DMS 273 (cell line): ENCODE measurements around the gene DPP3.
"Not testable (repeated sequence)": the region's sequence is repeated elsewhere in the genome, so short reads cannot be mapped to it uniquely, and the experiment has no call there.

Experiments
- DNase-seq: peaks from one replicate; lab custom pipeline; 2025; ENCODE audit not compliant: unreplicated experiment; lab: John Stamatoyannopoulos, UW

The DPP3 gene

DNA sequence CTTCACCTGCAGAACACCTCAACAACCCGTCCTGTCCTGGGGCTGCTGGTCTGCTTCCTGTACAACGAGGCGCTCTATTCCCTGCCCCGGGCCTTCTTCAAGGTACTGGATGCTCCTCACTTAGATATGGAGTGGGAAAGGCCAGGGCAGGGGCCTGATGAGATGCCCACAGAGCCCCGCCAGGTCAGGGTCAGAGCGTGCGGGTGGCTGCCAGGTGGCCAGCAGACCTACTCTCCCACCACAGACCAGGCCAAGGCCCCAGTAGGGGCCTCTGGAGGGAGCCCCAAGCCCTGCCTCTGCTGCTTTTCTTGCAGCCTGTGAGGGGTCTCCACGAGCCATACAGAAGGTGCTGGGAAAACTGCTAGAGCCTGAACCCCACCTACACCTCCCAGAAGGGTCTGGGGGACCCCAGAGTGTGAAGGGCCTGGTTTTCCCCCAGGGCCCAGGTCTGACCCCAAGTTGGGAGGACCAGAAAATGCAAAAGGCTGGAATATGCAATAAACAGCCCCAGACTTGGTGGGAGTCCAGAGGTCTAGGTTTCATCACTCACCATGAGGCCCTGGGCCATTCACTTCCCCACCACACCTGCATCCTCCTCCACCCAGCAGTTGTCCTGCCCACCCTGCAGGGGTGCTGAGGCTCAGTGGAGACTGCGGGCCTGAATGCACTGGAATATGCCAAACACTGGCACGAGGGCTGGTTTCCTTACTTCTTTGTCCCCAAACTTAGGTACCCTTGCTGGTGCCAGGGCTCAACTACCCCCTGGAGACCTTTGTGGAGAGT lies 50.9 kb downstream of the DPP3 start:
- no peak for DNase-seq

DNA sequence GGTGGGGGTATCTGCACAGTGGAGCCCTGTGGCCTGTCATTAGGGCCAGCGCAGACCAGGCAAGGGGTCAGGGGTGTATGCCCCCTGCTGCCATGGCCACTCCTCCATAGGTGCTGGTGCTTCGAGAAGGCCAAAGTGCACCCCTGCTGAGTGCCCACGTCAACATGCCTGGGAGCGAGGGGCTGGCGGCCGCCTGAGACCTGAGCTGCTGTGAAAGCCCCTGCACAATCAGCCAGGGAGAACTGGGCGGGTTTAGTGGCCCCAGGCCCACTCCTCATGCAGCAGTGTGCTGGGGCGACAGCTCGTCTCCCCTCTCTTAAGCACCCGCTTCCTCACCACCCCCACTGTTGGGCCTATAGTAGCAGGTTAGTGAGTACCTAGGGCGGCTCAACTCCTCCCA lies 51.6 kb downstream of the DPP3 start:
- DNase-seq = no peak

DNA sequence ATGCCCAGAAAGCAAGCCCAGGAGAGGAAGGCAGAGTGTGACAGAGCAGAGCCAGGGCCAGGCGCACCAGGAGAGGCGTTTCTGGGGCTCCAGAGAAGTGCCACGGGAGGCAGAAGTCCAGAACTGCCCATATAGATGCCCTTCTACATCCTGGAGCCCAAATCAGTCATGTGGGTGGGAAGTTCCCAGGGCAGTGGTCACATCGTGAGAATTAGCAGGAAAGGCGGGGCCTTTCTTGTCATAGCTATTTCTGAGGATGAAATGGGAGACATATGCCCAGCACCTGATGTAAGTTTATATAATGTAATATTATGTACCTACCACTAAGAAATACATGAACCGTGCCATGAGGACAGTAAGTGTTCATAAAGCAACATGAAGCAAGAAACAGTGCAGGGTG lies 52.5 kb downstream of the DPP3 start:
- no peak for DNase-seq

DNA sequence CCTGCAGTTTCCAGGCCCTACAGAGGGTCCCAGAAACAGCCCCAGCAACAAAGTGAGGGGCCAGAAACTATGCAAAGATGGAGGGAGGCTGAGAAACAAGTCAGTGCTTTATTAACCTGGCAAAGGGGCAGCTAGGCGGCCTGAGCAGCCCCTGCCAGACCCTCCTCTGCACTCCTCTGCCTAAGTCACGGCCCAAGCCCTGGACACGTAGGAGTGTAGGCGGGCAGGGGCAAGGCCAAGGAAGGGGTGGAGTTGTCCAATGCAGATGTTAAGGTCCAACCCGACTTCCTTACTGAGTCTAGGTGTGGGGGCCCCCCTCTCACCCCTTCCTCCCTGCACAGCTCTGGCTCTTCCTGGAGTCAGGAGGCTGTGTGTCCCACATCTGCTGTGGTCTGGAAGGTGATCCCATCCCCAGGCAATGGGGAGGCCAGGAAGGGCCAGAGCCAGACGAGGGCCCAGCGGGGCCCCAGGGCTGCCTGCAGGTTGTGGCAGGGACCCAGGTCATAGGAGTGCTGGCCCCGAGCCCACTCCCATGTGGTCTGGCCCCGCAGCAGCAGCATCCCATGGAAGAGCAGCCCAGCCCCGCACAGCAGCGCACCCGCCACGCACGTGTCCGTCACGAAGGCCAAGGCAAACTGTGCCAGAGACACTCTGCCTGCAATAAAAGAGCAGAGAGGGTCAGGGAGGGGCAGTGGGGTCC lies 59.1 kb downstream of the DPP3 start:
- no peak for DNase-seq

- no peak for DNase-seq
Measured at GRCh38 chr11:66539870-66540213, 59.6 kb downstream of the DPP3 start.

DNA sequence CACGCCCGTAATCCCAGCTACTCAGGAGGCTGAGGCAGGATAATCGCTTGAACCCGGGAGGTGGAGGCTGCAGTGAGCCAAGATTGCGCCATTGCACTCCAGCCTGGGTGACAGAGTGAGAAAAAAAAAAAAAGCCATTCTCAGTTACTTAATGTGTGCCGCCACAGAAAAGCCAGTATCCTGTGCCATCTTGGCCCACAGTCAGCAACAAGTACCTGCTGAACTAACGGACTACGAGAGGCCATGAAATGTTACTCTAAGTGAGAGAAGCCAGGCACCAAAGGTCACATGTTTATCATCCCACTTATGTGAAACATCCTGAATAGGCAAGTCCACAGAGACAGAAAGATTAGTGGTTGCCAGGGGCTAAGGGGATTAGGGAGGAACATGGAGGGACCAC lies 60.4 kb downstream of the DPP3 start:
- DNase-seq = not testable (repeated sequence)

DNA sequence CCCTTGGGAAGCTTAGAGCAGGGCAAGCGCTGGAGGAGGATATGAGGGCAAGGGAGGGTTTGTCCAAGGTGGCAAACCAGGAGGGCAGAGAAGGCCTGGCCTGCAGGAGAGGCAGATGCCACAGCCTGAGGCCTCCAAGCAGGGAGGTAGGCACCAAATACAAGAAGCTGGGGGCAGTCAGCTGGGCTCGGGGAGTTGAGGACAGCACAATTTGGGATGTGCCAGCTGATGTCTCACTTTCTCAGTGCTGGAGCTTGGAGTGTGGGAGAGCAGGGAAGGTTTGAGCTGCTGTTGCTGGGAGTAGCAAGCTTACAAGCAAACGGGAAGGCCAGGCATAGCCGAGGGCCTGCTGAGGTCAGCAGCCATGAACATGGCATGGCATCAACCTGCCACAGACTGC lies 61.7 kb downstream of the DPP3 start:
- DNase-seq = no peak

GRCh38 chr11:66542362-66542761 lies 62.1 kb downstream of the DPP3 start:
- DNase-seq = no peak

GRCh38 chr11:66543263-66544107 lies 63.3 kb downstream of the DPP3 start:
- DNase-seq = no peak

DNA sequence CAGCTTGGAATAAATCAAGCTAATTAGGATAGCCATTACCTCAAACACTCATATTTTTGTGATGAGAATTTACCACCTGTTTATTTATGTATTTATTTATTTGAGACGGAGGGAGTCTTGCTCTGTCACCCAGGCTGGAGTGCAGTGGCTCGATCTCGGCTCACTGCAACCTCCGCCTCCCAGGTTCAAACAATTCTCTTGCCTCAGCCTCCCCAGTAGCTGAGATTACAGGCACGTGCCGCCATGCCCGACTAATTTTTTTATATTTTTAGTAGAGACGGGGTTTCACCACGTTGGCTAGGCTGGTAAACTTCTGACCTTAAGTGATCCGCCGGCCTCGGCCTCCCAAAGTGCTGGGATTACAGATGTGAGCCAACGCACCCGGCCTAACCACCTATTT lies 64.7 kb downstream of the DPP3 start:
- not testable (repeated sequence) for DNase-seq

DNA sequence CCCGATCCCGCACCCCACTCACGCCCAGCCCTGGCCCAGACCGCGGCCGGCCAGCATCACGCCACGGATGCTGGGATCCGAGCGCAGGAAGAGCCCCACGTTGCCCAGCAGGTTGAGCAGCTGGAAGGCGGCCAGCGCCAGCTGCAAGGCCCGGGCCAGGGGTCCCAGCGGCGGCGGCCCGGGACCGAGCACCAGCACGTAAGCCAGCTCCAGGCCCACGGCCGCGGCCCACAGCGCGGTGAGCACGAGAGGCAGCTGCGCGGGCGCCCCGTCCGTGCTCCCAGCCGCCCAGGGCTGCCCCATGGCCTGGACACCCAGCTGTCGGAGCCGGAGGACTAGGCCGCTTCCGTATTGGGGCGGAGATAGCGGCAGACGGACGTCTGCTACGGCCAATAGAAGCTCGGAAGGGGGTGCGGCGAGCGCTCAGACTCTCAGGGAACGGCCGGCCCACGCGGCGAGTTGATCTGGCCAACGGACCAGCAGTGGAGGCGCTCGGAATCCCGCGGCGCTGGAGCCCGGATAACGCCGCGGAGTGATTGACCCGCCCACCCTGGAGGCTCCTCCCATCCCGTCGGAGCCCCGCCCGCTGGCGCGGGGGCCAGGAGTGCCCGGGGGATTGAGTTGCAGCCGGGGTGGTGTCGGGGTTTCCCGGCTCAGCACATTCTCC lies 65.6 kb downstream of the DPP3 start, which contains the start of gene ZDHHC24:
ZDHHC24 (minus strand) TSS at position 348 of the 667 bp plus-strand sequence; CDS start at position 303, 45 bp downstream.
- DNase-seq = peak; percentile 97

DNA sequence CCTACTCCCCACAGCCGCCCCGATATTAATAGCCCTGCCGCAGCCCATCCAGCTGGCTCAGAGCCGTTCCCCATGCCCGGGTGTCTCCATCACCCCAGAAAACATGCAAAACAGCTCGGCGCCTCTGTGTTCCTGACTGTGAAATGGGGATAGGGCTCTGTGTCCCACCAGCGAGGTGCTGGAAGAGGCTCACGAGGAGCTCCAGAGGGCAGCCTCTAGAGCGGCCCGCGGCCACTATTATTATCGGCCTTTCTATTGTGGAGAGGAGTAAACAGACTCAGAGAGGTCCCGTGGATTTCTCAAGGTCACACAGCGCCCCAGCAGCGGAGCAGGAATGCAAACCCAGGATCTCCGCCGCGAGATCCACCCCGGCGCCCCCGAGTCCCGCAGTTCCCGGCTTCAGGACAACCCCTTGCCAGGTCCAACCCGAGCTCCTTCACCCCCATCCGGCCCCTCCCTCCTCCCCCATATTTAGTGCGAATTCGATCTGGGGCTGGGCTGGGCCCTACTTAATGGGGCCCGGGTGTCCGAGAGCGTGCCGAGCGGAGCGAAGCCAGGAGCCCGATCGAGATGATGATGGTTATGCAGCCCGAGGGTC lies 66.2 kb downstream of the DPP3 start, which contains the start of gene ACTN3:
ACTN3 (plus strand) TSS at position 536 of the 598 bp plus-strand sequence; CDS start at position 571, 35 bp downstream.
- DNase-seq = peak; percentile 53

- DNase-seq = peak; percentile 39
Measured at GRCh38 chr11:66546966-66547661, 66.9 kb downstream of the DPP3 start.

DNA sequence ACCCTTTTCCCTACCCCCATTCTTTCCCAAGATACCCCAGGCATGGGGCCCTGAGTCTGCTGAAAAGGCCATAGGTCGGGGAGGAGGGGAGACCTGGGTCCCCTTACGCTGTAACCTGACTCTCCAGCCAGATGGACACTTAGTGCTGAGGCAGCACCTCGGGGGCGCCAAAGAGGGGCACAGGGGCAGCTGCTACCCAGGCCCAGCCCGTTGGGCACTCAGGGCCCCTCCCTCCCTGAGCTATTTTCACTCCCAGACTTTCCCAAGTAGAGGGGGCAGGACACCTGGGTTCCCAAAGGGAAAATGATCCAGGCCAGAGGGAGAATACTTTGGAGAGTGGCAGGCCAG lies 67.4 kb downstream of the DPP3 start:
- peak; percentile 52 for DNase-seq

GRCh38 chr11:66548041-66548440 lies 67.8 kb downstream of the DPP3 start:
- DNase-seq = peak; percentile 33

DNA sequence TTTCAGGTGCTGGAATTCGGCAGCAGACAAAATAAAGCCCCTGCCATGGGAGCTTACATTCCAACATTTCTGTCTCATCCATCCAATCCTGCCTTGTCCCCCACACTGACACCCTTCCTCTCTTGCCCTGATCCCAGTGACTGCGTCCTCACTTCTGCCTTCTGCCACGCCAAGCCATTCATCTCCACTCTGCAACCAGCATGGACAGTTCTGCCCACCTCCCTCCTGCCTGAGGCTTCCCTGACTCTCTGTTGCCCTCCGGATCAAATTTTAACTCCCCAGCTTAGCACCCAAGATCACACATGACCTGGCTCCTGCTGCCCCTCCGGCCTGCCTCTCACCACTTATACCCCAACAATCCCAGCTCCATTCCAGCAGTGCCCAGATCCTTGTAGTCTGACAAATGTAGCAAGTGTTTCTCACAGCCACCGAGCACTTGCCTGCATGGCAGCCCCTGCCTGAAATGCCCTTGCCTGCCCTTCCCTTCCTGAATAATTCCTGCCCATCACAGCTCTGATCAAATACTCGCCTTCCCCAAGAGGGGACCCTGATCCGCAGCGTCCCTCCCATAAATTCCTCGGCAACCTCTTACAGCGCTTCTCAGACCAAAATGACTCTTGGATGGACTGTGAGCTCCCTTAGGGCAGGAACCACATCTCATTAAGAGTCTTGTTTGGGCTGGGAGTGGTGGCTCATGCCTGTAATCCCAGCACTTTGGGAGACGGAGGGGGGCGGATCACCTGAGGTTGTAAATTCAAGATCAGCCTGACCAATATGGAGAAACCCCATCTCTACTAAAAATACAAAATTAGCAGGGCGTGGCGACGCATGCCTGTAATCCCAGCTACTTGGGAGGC lies 68.8 kb downstream of the DPP3 start:
- DNase-seq = no peak

- DNase-seq = no peak
Measured at GRCh38 chr11:66549696-66550095, 69.5 kb downstream of the DPP3 start.

DNA sequence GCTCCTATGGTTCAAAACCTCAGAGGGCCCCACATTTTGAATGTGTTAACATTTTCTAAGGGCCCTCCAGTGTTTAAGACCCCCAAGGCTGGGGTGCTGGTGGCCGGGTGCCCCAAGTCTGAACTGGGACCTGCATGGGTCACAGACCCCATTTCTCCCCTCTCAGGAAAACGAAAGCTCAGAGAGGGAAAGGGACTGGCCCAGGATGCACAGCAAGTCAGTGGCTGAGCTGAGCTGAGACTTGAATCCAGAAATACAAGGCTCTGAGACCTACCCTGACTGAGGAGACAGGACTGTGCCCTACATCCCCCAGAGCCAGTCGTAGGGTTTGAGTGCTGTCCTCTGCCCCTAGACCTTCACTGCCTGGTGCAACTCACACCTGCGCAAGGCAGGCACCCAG lies 70.7 kb downstream of the DPP3 start:
- no peak for DNase-seq

DNA sequence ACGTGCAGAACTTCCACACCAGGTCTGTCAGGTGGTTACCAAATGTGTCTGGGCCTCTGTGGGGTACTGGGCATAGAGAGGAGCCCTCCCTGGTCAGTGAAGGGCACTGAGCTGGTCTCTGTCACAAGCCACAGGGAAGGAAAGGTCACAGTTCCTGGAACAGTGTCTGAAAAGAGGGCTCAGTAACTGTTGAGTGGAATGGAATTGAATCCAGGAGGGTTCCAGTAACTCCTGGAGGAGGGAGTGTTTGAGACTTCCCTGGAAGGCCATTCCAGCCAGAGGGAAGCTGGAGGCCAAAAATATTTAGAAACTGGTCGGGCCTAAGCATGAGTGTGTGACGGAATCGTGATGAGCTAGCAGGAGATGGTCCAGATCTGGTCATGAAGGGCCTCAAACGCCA lies 74.4 kb downstream of the DPP3 start:
- no peak for DNase-seq
